Ishikawa (cell line): ENCODE measurements around the gene PIGC.

Source experiments
- CEBPB ChIP-seq: IDR thresholded peaks from 2 replicates; pipeline ENCODE4 v1.6.1; 2012
- CREB1 ChIP-seq: IDR thresholded peaks from 2 replicates; pipeline ENCODE4 v1.6.1; 2012; ENCODE audit warnings: low read depth
- EGR1 ChIP-seq: IDR thresholded peaks from 2 replicates; pipeline ENCODE4 v1.6.1; 2012
- EP300 ChIP-seq: IDR thresholded peaks from 2 replicates; pipeline ENCODE4 v1.6.1; 2012; ENCODE audit warnings: borderline replicate concordance
- FOXM1 ChIP-seq: IDR thresholded peaks from 2 replicates; pipeline ENCODE4 v1.6.1; 2012; ENCODE audit warnings: low read depth, borderline replicate concordance
- MAX ChIP-seq: IDR thresholded peaks from 2 replicates; pipeline ENCODE4 v1.6.1; 2012
- NFIC ChIP-seq: IDR thresholded peaks from 2 replicates; pipeline ENCODE4 v1.6.1; 2012
- RAD21 ChIP-seq: IDR thresholded peaks from 2 replicates; pipeline ENCODE4 v1.6.1; 2012; ENCODE audit warnings: low read depth
- TAF1 ChIP-seq: IDR thresholded peaks from 2 replicates; pipeline ENCODE4 v1.6.1; 2012; ENCODE audit warnings: low read depth, mild to moderate bottlenecking
- TCF12 ChIP-seq: IDR thresholded peaks from 2 replicates; pipeline ENCODE4 v1.6.1; 2012; ENCODE audit warnings: low read depth
- TEAD4 ChIP-seq: IDR thresholded peaks from 2 replicates; pipeline ENCODE4 v1.6.1; 2012
- USF1 ChIP-seq: IDR thresholded peaks from 2 replicates; pipeline ENCODE4 v1.6.1; 2012
- YY1 ChIP-seq: IDR thresholded peaks from 2 replicates; pipeline ENCODE4 v1.6.1; 2012; ENCODE audit warnings: low read depth
- ZBTB7A ChIP-seq: IDR thresholded peaks from 2 replicates; pipeline ENCODE4 v1.6.1; 2012; ENCODE audit warnings: low read depth
- TF ChIP-seq, protein P1 (sequence below): IDR thresholded peaks from 2 replicates; pipeline ENCODE4 v1.6.1; 2012; ENCODE audit warnings: low read depth, mild to moderate bottlenecking

Gene PIGC

GRCh38 chr1:172397633-172398032 lies 46.2 kb downstream of the PIGC start:
- TF ChIP-seq FOXM1 (no peak), NFIC (no peak), RAD21 (no peak), TCF12 (no peak), TEAD4 (no peak), MAX (no peak), CREB1 (no peak), ZBTB7A (no peak), EP300 (no peak)
- TF ChIP-seq, protein P1, sequence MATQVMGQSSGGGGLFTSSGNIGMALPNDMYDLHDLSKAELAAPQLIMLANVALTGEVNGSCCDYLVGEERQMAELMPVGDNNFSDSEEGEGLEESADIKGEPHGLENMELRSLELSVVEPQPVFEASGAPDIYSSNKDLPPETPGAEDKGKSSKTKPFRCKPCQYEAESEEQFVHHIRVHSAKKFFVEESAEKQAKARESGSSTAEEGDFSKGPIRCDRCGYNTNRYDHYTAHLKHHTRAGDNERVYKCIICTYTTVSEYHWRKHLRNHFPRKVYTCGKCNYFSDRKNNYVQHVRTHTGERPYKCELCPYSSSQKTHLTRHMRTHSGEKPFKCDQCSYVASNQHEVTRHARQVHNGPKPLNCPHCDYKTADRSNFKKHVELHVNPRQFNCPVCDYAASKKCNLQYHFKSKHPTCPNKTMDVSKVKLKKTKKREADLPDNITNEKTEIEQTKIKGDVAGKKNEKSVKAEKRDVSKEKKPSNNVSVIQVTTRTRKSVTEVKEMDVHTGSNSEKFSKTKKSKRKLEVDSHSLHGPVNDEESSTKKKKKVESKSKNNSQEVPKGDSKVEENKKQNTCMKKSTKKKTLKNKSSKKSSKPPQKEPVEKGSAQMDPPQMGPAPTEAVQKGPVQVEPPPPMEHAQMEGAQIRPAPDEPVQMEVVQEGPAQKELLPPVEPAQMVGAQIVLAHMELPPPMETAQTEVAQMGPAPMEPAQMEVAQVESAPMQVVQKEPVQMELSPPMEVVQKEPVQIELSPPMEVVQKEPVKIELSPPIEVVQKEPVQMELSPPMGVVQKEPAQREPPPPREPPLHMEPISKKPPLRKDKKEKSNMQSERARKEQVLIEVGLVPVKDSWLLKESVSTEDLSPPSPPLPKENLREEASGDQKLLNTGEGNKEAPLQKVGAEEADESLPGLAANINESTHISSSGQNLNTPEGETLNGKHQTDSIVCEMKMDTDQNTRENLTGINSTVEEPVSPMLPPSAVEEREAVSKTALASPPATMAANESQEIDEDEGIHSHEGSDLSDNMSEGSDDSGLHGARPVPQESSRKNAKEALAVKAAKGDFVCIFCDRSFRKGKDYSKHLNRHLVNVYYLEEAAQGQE = no peak

DNA sequence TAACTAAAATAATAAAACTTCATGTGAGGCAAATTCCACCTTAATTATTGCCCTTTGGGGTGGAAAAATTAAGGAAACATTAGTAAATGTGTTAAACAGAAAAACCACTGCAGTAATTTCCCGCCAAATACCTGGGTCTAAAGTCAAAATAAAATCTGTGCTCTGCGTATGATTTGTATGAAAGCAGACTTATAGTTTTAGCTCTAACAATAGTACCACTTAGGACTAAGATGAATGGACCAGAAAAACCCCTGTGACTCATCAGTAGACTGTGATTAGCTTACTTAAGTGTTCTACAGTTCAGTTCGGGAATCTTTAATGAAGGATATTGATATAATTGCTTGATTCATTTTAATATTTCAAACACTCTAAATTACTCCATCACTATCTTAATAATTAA lies 46.6 kb downstream of the PIGC start:
- TF ChIP-seq RAD21 = no peak
- no peak for TF ChIP-seq MAX
- TF ChIP-seq ZBTB7A = no peak
- TF ChIP-seq, protein P1 = no peak
- TF ChIP-seq EP300 = no peak
- no peak for TF ChIP-seq TCF12
- no peak for TF ChIP-seq TEAD4
- TF ChIP-seq CREB1 = no peak
- TF ChIP-seq TAF1 = no peak
- TF ChIP-seq NFIC = no peak
- TF ChIP-seq FOXM1 = no peak
- TF ChIP-seq EGR1 = no peak
- no peak for TF ChIP-seq YY1
- no peak for TF ChIP-seq USF1
- TF ChIP-seq CEBPB = no peak

- TF ChIP-seq, protein P1 = no peak
- TF ChIP-seq NFIC (no peak), TEAD4 (no peak), YY1 (no peak), CREB1 (no peak), TAF1 (no peak), RAD21 (no peak), EGR1 (no peak), TCF12 (no peak), MAX (no peak), ZBTB7A (no peak), EP300 (no peak), USF1 (no peak), CEBPB (no peak), FOXM1 (no peak)
Observed at GRCh38 chr1:172395576-172395975, 48.3 kb downstream of the PIGC start.

GRCh38 chr1:172394811-172395210 lies 49.1 kb downstream of the PIGC start:
- TF ChIP-seq EP300 (no peak), EGR1 (no peak), CREB1 (no peak), USF1 (no peak), FOXM1 (no peak), TEAD4 (no peak), TAF1 (no peak)
